Lower leg skin (tissue), 3 donors: ENCODE results near the gene PRF1.

Experiments used
- POLR2A ChIP-seq, 2 donors: fragments of 450-650 bp; IDR thresholded peaks; one replicate each; pipeline ENCODE4 v1.6.1; 2016 to 2017; ENCODE audit warnings: antibody characterized with exemption in 2 of 2, mild to moderate bottlenecking in 1 of 2, moderate library complexity in 1 of 2
- TF ChIP-seq, protein P1 (sequence below), 3 donors: fragments of 450-650 bp; IDR thresholded peaks; one replicate each; pipeline ENCODE4 v1.5.1; 2016; ENCODE audit warnings: antibody characterized with exemption in 3 of 3, mild to moderate bottlenecking in 3 of 3, moderate library complexity in 2 of 3

GRCh38 chr10:70592186-70592735, 10.3 kb downstream of the PRF1 start:
- TF ChIP-seq, protein P1, sequence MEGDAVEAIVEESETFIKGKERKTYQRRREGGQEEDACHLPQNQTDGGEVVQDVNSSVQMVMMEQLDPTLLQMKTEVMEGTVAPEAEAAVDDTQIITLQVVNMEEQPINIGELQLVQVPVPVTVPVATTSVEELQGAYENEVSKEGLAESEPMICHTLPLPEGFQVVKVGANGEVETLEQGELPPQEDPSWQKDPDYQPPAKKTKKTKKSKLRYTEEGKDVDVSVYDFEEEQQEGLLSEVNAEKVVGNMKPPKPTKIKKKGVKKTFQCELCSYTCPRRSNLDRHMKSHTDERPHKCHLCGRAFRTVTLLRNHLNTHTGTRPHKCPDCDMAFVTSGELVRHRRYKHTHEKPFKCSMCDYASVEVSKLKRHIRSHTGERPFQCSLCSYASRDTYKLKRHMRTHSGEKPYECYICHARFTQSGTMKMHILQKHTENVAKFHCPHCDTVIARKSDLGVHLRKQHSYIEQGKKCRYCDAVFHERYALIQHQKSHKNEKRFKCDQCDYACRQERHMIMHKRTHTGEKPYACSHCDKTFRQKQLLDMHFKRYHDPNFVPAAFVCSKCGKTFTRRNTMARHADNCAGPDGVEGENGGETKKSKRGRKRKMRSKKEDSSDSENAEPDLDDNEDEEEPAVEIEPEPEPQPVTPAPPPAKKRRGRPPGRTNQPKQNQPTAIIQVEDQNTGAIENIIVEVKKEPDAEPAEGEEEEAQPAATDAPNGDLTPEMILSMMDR (IDR thresholded peaks at IDR 0.05), result no peak
- no peak for TF ChIP-seq POLR2A (IDR thresholded peaks at IDR 0.05)
